HepG2 (cell line): ENCODE measurements around the gene TLK1. TPM values are rescaled to one million over a fixed set of nuclear protein-coding genes. Genes with fewer than 3 reads are reported as not detected.
A peak's percentile ranks its signal among the peaks of the same experiment; 100 is the strongest.

Experiments used
- EHMT2 ChIP-seq: fragments of 200-600 bp; sonication (generic); IDR thresholded peaks from 2 replicates; pipeline ENCODE4 v1.7.0; 2017; ENCODE audit warnings: antibody characterized with exemption, low read depth, low read length, borderline replicate concordance
- ERF ChIP-seq: IDR thresholded peaks from 2 replicates; pipeline ENCODE4 v1.6.1; 2018; ENCODE audit warnings: missing biosample characterization, missing genetic modification reagents
- FOXK1 ChIP-seq: sonication (generic); formaldehyde crosslinking; IDR thresholded peaks from 2 replicates; pipeline ENCODE4 v1.4.0; 2020; ENCODE audit warnings: low read depth, missing genetic modification reagents, borderline replicate concordance
- FOXO1 ChIP-seq: sonication (generic); formaldehyde crosslinking; IDR thresholded peaks from 2 replicates; pipeline ENCODE4 v1.4.0; 2020; ENCODE audit warnings: missing genetic modification reagents
- HNF4A ChIP-seq: sonication (generic); formaldehyde crosslinking; IDR thresholded peaks from 2 replicates; pipeline ENCODE4 v1.4.0; 2020; ENCODE audit warnings: missing genetic modification reagents
- PRMT3 ChIP-seq: sonication (generic); formaldehyde crosslinking; IDR thresholded peaks from 2 replicates; pipeline ENCODE4 v1.8.1; 2022; ENCODE audit warnings: low read depth, mild to moderate bottlenecking, moderate library complexity, missing genetic modification reagents, borderline replicate concordance
- SALL1 ChIP-seq: sonication (generic); formaldehyde crosslinking; IDR thresholded peaks from 2 replicates; pipeline ENCODE4 v1.8.0; 2022; ENCODE audit warnings: mild to moderate bottlenecking, missing genetic modification reagents
- SRF ChIP-seq: IDR thresholded peaks from 2 replicates; pipeline ENCODE4 v1.6.1; 2011; ENCODE audit warnings: mild to moderate bottlenecking, low read depth, low read length, moderate library complexity
- ZNF709 ChIP-seq: sonication (generic); formaldehyde crosslinking; IDR thresholded peaks from 2 replicates; pipeline ENCODE4 v1.5.0; 2020; ENCODE audit warnings: mild to moderate bottlenecking, missing genetic modification reagents
- ZNF713 ChIP-seq: sonication (generic); formaldehyde crosslinking; IDR thresholded peaks from 2 replicates; pipeline ENCODE4 v1.4.0; 2020; ENCODE audit warnings: mild to moderate bottlenecking, missing genetic modification reagents
- ZNF841 ChIP-seq: sonication (generic); formaldehyde crosslinking; IDR thresholded peaks from 2 replicates; pipeline ENCODE4 v1.8.1; 2023; ENCODE audit warnings: missing genetic modification reagents, borderline replicate concordance
- polyA plus RNA-seq, 8 experiments: library from polyadenylated mRNA; depleted of rRNA in 3 of 8; stranded (reverse) in 7 of 8; unstranded in 1 of 8; fragments of >200 nt; fragmentation: Illumina TruSeq in 4 of 8; extraction: Trizol in 4 of 8; gene quantifications; 2 replicates each; pipeline versions ENCODE4 v1.2.1 to v1.2.3, GENCODE V29; 2011 to 2016; ENCODE audit warnings: low read depth in 4 of 8, missing spikeins in 1 of 8, mixed read lengths in 1 of 8; ENCODE audit not compliant: insufficient read depth in 1 of 8
- total RNA-seq, 5 experiments: library from RNA; depleted of rRNA; stranded (reverse); fragments of >200 nt; fragmentation: Illumina TruSeq; extraction: Trizol; gene quantifications; 2 replicates each; pipeline ENCODE4 v1.2.3, GENCODE V29; 2016; ENCODE audit warnings: low read depth in 1 of 5
- TF ChIP-seq, protein P1 (sequence below): IDR thresholded peaks from 2 replicates; pipeline ENCODE4 v1.6.1; 2016; ENCODE audit warnings: low read depth, control low read depth
- TF ChIP-seq, protein P2 (sequence below): sonication (generic); formaldehyde crosslinking; IDR thresholded peaks from 2 replicates; pipeline ENCODE4 v1.5.1; 2020; ENCODE audit warnings: mild to moderate bottlenecking, missing genetic modification reagents, borderline replicate concordance
- TF ChIP-seq, protein P3 (sequence below): sonication (generic); formaldehyde crosslinking; conservative IDR thresholded peaks from 2 replicates; pipeline ENCODE4 v1.4.0; 2020; ENCODE audit warnings: mild to moderate bottlenecking, missing genetic modification reagents, moderate library complexity
- TF ChIP-seq, protein P4 (sequence below): sonication (generic); formaldehyde crosslinking; IDR thresholded peaks from 2 replicates; pipeline ENCODE4 v1.4.0; 2020; ENCODE audit warnings: missing genetic modification reagents

The TLK1 gene
- total and polyA plus RNA-seq, 2 of the 13 experiments (the other 11 are each of a cell fraction or from before 2014, with no cell fraction given) = 16.8 to 28.7 TPM

DNA sequence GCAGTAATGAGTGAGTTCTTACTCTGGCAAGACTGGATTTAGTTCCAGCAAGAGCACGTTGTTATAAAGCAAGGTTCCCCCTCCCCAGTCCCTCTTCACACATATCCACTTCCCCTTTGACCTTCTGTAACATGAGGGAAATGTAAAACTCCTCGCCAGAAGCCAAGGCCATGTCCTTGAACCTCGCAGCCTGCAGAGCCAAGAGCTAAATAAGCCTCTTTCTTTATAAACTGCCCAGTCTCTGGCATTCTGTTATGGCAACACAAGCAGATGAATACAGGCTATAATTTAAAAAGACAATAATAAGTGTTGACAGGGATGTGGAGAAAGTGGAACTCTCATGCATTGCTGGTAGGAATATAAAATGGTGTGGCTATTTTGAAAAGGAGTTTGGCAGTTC, 60.3 kb downstream of the TLK1 start (continued):
- TF ChIP-seq, protein P1, sequence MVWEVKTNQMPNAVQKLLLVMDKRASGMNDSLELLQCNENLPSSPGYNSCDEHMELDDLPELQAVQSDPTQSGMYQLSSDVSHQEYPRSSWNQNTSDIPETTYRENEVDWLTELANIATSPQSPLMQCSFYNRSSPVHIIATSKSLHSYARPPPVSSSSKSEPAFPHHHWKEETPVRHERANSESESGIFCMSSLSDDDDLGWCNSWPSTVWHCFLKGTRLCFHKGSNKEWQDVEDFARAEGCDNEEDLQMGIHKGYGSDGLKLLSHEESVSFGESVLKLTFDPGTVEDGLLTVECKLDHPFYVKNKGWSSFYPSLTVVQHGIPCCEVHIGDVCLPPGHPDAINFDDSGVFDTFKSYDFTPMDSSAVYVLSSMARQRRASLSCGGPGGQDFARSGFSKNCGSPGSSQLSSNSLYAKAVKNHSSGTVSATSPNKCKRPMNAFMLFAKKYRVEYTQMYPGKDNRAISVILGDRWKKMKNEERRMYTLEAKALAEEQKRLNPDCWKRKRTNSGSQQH (CRISPR knock-in tag) = peak; percentile 29; the same call in 1 of the 2 replicates
- TF ChIP-seq ZNF713 (CRISPR knock-in tag) (no peak), HNF4A (CRISPR knock-in tag) (peak; percentile 83), SALL1 (peak; percentile 81; the same call in 1 of the 2 replicates), SRF (no peak), FOXO1 (peak; percentile 68), ZNF841 (no peak), FOXK1 (CRISPR knock-in tag) (peak; percentile 53; the same call in 1 of the 2 replicates), PRMT3 (CRISPR knock-in tag) (no peak), ERF (no peak), EHMT2 (peak; percentile 57; the same call in 1 of the 2 replicates), ZNF709 (CRISPR knock-in tag) (peak; percentile 44; the same call in 1 of the 2 replicates)
- TF ChIP-seq, protein P2, sequence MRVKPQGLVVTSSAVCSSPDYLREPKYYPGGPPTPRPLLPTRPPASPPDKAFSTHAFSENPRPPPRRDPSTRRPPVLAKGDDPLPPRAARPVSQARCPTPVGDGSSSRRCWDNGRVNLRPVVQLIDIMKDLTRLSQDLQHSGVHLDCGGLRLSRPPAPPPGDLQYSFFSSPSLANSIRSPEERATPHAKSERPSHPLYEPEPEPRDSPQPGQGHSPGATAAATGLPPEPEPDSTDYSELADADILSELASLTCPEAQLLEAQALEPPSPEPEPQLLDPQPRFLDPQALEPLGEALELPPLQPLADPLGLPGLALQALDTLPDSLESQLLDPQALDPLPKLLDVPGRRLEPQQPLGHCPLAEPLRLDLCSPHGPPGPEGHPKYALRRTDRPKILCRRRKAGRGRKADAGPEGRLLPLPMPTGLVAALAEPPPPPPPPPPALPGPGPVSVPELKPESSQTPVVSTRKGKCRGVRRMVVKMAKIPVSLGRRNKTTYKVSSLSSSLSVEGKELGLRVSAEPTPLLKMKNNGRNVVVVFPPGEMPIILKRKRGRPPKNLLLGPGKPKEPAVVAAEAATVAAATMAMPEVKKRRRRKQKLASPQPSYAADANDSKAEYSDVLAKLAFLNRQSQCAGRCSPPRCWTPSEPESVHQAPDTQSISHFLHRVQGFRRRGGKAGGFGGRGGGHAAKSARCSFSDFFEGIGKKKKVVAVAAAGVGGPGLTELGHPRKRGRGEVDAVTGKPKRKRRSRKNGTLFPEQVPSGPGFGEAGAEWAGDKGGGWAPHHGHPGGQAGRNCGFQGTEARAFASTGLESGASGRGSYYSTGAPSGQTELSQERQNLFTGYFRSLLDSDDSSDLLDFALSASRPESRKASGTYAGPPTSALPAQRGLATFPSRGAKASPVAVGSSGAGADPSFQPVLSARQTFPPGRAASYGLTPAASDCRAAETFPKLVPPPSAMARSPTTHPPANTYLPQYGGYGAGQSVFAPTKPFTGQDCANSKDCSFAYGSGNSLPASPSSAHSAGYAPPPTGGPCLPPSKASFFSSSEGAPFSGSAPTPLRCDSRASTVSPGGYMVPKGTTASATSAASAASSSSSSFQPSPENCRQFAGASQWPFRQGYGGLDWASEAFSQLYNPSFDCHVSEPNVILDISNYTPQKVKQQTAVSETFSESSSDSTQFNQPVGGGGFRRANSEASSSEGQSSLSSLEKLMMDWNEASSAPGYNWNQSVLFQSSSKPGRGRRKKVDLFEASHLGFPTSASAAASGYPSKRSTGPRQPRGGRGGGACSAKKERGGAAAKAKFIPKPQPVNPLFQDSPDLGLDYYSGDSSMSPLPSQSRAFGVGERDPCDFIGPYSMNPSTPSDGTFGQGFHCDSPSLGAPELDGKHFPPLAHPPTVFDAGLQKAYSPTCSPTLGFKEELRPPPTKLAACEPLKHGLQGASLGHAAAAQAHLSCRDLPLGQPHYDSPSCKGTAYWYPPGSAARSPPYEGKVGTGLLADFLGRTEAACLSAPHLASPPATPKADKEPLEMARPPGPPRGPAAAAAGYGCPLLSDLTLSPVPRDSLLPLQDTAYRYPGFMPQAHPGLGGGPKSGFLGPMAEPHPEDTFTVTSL (CRISPR knock-in tag) = peak; percentile 76; the same call in 1 of the 2 replicates
- TF ChIP-seq, protein P3, sequence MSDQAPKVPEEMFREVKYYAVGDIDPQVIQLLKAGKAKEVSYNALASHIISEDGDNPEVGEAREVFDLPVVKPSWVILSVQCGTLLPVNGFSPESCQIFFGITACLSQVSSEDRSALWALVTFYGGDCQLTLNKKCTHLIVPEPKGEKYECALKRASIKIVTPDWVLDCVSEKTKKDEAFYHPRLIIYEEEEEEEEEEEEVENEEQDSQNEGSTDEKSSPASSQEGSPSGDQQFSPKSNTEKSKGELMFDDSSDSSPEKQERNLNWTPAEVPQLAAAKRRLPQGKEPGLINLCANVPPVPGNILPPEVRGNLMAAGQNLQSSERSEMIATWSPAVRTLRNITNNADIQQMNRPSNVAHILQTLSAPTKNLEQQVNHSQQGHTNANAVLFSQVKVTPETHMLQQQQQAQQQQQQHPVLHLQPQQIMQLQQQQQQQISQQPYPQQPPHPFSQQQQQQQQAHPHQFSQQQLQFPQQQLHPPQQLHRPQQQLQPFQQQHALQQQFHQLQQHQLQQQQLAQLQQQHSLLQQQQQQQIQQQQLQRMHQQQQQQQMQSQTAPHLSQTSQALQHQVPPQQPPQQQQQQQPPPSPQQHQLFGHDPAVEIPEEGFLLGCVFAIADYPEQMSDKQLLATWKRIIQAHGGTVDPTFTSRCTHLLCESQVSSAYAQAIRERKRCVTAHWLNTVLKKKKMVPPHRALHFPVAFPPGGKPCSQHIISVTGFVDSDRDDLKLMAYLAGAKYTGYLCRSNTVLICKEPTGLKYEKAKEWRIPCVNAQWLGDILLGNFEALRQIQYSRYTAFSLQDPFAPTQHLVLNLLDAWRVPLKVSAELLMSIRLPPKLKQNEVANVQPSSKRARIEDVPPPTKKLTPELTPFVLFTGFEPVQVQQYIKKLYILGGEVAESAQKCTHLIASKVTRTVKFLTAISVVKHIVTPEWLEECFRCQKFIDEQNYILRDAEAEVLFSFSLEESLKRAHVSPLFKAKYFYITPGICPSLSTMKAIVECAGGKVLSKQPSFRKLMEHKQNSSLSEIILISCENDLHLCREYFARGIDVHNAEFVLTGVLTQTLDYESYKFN (CRISPR knock-in tag) = peak; percentile 76
- TF ChIP-seq, protein P4, sequence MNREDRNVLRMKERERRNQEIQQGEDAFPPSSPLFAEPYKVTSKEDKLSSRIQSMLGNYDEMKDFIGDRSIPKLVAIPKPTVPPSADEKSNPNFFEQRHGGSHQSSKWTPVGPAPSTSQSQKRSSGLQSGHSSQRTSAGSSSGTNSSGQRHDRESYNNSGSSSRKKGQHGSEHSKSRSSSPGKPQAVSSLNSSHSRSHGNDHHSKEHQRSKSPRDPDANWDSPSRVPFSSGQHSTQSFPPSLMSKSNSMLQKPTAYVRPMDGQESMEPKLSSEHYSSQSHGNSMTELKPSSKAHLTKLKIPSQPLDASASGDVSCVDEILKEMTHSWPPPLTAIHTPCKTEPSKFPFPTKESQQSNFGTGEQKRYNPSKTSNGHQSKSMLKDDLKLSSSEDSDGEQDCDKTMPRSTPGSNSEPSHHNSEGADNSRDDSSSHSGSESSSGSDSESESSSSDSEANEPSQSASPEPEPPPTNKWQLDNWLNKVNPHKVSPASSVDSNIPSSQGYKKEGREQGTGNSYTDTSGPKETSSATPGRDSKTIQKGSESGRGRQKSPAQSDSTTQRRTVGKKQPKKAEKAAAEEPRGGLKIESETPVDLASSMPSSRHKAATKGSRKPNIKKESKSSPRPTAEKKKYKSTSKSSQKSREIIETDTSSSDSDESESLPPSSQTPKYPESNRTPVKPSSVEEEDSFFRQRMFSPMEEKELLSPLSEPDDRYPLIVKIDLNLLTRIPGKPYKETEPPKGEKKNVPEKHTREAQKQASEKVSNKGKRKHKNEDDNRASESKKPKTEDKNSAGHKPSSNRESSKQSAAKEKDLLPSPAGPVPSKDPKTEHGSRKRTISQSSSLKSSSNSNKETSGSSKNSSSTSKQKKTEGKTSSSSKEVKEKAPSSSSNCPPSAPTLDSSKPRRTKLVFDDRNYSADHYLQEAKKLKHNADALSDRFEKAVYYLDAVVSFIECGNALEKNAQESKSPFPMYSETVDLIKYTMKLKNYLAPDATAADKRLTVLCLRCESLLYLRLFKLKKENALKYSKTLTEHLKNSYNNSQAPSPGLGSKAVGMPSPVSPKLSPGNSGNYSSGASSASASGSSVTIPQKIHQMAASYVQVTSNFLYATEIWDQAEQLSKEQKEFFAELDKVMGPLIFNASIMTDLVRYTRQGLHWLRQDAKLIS = no peak
